Measurements from ENCODE around the gene TKT.

Gene TKT

DNA sequence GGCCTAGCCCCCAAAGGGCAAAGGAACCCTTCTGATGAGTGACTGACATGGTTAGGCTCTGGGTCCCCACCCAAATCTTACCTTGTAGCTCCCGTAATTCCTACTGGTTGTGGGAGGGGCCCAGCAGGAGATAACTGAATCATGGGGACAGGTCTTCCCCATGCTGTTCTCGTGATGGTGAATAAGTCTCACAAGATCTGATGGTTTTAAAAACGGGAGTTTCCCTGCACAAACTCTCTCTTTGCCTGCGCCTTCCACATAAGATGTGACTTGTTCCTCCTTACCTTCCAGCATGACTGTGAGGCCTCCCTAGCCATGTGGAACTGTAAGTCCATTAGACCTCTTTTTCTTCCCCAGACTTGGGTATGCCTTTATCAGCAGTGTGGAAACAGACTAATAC lies 16.9 kb downstream of the TKT start:
- DNase-seq: no peak

GRCh38 chr3:53238051-53238850 lies 17.6 kb downstream of the TKT start:
- no peak for DNase-seq

DNA sequence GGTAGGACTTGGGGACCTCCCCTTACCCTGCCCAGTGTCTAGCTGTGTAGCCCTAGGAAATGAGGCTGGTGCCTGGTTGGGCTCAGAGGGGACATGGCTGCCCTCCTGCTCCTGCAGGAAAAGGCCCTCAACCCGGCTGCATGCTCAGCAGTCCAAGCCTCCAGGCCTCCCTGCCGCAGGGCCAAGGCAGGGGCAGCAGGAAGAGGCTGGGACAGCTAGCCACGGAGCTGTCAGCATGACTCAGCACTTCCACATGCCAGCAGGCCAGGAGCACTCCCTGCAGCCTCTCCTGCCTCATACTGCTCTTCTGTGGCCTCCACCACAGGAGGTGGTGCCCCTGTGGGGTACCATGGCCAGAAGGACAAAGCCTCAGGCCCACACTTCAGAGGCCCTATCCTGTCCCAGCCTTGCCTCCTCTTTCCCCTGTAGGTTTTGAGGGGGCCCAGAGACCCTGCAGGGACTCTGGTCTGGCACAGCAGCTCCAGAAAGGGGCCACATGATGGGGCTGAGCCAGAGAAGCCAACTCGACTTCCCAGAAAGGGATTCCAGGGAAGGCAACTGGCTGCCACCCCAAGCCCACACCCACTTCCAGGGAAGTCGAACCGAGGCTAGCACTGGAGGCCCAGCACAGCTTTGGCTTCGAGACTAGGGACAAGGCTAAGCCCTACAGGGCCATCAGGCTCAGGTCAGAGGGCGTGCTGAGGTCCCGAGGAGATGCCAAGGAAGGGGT lies 19.5 kb downstream of the TKT start:
- no peak for DNase-seq

DNA sequence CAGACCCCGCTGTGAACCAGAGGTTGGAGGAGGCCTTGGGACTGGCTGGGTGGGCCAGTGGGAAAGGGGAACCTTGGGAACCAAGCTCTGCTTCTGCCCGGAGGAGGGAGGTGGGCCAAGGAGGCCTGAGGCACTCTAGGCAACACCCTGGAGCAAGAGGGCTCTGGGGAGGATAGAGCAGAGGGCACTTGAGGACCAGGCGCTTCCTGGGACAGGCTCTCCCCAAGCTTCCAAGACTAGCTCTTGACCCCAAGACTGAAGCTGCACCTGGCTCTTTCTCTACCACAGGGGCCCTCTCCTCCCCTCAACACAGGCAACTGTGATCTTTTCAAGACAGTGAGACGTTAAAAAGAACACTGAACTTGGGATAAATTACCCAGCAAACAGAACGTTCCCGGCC lies 20.3 kb downstream of the TKT start:
- no peak for DNase-seq

DNA sequence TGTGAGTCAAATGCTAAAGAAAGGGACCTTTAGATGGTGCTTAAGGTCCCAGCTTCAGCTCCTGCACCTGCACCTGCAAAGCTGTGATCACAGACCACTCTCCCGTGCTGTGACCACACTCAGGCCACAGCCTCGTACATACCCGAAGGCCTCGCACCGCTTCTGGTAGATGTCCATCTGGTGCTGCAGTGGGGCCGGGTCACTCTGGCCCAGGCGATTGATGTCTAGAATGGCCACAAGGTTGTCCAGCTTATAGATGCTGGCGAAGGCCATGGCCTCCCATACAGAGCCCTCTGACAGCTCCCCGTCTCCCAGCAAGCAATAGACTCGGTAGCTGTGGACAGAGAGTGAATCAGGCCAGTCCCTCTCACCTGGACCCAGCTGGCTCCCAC lies 21.0 kb downstream of the TKT start:
- no peak for DNase-seq

DNA sequence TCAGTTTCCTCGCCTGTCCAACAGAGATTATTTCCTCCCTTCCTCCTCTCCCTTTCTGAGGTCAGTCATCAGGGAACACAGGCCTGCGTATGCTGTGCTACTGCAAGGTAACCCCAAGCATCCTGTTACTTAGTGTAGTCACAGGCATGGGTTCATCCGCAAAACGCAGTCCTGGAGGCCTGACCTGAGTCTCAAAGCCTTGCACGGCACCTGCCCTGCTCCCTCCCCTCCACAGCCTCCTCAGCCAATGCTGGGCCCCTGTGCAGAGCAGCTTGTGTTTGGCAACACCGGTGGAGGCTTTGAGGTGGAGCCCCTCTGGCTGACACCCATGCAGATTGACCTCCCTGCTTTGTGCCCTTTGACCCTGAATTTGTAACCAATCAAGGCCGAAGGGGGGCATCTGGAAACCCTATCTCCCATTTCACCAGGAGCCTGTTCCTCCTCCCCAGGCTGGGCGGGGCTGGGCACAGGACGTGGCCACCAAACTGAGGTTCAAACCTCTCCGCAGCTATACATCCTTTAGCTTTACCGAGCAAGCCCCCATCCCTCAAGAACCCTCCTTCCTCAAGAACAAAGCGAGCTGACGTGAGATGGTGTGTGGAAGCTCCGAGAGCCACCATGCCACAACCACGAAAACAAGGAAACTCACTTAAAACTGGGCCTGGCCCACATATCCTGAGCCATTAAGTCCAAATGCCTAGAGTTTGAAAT lies 21.5 kb downstream of the TKT start:
- no peak for DNase-seq

GRCh38 chr3:53232641-53233377 lies 23.0 kb downstream of the TKT start:
- DNase-seq: no peak

DNA sequence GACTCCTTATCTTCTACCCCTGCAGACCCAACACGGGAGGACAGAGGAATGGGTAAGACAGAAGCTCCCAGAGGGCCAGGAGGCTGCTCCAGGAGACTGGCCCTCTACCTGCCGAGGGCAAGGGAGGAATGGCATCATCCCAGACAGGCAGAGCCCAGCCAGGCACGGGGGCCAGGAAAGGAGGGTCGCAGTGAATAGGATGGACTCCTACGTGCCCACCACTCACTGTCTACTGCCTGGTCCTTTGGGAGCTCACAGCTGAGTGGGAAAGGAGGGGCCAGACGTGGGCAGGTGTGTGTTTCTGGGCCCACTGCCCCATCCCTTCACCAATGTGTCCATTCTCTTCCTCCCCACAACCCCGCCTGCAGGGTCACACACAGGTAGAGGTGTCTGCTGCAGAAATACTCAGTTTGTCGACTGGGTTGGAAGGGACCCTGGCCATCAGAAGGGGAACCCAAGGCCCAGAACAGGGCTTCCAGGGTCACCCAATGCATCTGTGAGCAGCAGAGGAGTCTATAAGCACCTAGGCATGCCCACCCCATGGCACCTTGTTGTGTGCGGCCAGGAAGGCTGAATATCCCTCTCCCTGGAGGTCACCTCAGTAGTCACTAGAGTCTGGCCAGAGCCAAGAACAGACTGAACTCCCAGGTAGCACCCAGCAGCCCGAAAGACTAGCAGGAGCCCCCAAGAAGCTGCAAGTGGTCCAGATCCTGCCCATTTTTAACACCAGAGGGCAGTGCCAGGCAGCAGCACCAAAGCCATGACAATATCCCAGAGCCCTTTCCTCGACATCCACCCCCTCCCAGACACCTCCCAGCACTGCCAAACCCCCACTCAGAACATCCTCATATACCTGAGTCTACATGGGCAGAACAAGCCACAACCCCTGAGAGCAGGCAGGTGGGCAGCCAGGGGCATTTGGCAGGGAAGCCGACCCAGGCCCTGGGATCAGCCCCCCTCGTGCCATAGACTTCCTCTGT lies 24.0 kb downstream of the TKT start:
- no peak for DNase-seq

GRCh38 chr3:53230789-53231188 lies 25.0 kb downstream of the TKT start:
- DNase-seq: no peak

GRCh38 chr3:53230041-53230621 lies 25.7 kb downstream of the TKT start:
- no peak for DNase-seq

- no peak for DNase-seq
Observed at GRCh38 chr3:53229606-53230005, 26.2 kb downstream of the TKT start.

DNA sequence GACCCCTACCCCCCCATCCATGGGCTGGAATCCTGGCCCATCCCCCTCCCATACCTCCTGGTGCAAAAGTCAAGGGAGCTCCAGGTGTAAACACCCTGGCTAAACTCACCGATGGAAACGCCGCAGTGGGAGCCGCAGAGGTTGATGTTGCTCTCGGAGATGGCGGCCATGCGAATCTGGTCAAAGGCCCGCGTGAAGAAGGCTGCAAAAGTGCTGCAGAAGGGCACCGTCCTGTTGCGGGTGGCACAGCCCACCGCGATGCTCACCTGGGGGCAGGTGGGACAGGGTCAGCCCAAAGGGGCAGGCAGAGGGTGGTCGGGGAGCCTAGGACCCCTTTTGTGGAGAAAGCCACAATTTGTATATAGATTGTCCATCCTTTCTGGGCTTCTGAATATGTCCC lies 26.7 kb downstream of the TKT start:
- DNase-seq: no peak

DNA sequence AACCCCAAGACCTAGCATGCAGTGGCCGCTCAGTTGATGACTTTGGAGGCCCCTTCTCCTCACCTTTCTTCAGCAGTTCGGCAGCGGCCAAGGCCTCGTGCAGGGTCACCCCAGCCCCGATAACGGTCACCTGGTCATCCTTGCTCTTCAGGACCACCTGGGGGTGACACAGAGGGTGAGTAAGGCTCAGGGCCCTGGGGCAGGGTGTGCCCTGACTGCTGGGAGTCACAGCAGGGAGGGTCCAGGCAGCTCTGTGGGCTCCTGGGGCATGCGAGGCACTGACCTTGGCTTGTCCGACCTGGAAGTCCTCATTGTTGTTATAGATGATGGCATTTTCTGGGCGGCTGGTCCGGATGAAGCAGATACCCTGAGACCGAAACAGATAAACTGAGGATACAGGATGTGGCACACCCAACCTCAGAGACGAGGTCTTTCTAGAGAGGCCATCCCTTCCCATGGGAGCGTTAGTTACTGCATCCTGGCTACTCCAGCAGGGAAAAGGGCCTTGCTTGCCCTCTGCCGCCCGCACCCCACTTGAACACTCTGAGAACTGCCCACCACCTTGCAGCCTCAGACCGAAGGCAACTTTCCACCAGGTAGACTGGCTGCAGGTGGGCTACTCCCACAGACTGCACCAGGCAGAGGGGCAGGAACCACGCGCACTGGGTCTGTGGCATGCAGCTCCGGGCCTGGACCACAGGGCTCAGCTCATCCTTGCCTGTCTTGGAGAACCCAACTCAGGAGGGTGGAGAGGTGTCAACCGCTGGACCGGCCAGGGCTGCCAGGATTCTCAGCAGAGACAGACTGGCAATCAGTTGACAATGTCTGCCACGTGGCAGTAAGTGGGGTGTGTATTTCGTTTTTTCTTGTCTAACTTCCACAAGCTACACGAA lies 27.6 kb downstream of the TKT start:
- DNase-seq: no peak

GRCh38 chr3:53226841-53227407 lies 28.9 kb downstream of the TKT start:
- no peak for DNase-seq

DNA sequence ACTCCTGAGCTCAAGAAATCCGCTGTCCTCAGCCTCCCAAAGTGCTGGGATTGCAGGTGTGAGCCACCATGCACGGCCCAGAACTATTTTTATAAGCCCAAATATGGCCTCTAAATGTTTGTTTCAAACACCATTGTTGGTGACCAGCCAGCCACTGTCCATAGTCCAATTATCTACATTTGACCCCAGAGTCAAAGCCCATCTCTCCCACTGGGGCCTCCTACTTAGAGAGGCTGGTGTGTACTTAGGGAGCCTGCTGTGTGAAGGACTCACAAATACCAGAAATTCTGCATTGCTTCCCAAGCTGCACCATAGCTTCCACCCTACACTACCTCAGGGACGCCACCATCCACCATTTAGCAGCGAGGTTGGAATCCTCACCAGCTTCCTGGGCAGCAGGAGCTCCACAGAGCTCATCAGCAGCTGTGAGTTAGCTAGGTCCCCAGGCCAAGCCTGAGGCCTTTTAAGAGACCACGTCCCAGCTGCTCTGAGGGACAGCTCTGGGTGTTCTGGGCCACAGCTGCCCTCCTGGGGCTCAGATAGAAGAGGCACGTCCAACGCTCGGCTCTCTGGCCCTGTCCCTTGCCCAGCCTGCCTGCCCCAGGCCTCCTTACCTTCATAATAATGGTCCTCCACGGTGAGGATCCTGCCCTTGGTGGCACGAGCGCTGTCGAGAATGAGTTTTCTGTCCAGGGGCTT lies 29.5 kb downstream of the TKT start:
- DNase-seq: no peak

DNA sequence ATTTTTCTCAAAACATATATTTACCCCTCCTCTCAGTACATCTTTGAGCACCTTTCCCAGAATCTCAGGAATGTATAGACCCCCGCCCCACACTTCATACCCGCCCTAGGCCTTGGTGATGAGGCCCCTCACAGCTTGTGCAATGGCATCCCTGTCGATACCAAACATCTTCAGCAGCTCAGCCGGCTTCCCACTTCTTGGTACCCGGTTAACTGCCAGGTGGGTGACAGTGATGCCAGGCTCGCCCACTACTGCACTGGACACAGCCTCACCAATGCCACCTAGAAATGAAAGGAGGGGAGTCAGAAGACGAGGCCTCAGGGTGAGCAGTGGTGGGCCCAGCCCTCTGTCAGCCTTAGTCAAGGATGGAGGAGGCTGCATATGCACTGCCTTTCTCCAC lies 30.2 kb downstream of the TKT start:
- DNase-seq: no peak

GRCh38 chr3:53225181-53225580 lies 30.6 kb downstream of the TKT start:
- no peak for DNase-seq

- no peak for DNase-seq
Observed at GRCh38 chr3:53224536-53224935, 31.3 kb downstream of the TKT start.

DNA sequence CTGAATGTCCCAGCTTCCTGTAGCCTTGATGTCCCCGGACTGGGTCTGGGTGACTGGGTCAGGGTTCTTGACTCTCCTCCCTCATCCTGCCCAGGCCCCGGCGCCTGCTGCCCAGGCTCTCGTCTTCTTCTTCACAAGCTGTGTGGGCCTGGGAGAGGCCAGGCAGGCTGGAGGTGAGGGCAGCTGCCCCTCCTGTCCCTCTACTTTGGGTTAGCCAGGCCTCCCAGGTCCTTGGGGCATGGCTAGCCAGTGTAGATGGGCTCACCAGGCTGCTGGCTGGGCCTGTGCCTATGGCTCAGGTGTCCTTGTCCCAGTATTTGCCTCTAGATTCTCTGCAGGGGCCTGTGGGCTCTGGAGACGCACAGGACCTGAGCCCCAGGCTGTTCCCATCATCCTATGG lies 31.8 kb downstream of the TKT start:
- no peak for DNase-seq
